Activated naive CD8-positive, alpha-beta T cell treated with anti-CD3 and anti-CD28 coated beads, Interleukin-2, amount 50 U/mL, for 24 hours (primary cell): ENCODE measurements around the gene WLS.

Source experiments
- ATAC-seq: fragments of 150-1000 bp; cut with Tn5 transposase; one replicate; pipeline ENCODE4 v1.10.0; 2021
- DNase-seq: peaks from one replicate; pipeline ENCODE4 v3.0.0; 2021
- H3K27ac Mint-ChIP-seq: one replicate; pipeline ENCODE4 v1.8.0; 2021; ENCODE audit warnings: mild to moderate bottlenecking, mixed read lengths
- H3K27me3 Mint-ChIP-seq: one replicate; pipeline ENCODE4 v1.8.0; 2021; ENCODE audit warnings: mixed read lengths
- H3K36me3 Mint-ChIP-seq: one replicate; pipeline ENCODE4 v1.8.0; 2021; ENCODE audit warnings: low read depth, mixed read lengths
- H3K4me1 Mint-ChIP-seq: one replicate; pipeline ENCODE4 v1.8.0; 2021; ENCODE audit warnings: mixed read lengths
- H3K4me3 Mint-ChIP-seq: one replicate; pipeline ENCODE4 v1.8.0; 2021; ENCODE audit warnings: mild to moderate bottlenecking, moderate library complexity, mixed read lengths
- H3K9me3 Mint-ChIP-seq: one replicate; pipeline ENCODE4 v1.8.0; 2021; ENCODE audit warnings: mixed read lengths

WLS gene

GRCh38 chr1:68198752-68199151 lies 33.6 kb downstream of the WLS start:
- no peak overlapping the region for H3K4me3 Mint-ChIP-seq
- H3K4me1 Mint-ChIP-seq = no peaks in the 10 kb centered on the region
- no peak overlapping the region for H3K27ac Mint-ChIP-seq
- H3K27me3 Mint-ChIP-seq = peaks cover 2% of the 10 kb centered on the region
- H3K36me3 Mint-ChIP-seq = no peaks in the 10 kb centered on the region
- ATAC-seq (no peak), DNase-seq (no peak)
- H3K9me3 Mint-ChIP-seq = no peaks in the 10 kb centered on the region

- Mint-ChIP-seq H3K27ac (no peak overlapping the region), H3K4me3 (no peak overlapping the region), H3K9me3 (no peaks in the 10 kb centered on the region), H3K27me3 (peaks cover 2% of the 10 kb centered on the region), H3K36me3 (no peaks in the 10 kb centered on the region), H3K4me1 (no peaks in the 10 kb centered on the region)
- ATAC-seq (no peak), DNase-seq (no peak)
These were observed 34.4 kb downstream of the WLS start for GRCh38 chr1:68197891-68198290.

GRCh38 chr1:68197461-68197860 lies 34.9 kb downstream of the WLS start:
- peaks cover 2% of the 10 kb centered on the region for H3K27me3 Mint-ChIP-seq
- no peak overlapping the region for H3K27ac Mint-ChIP-seq
- H3K4me1 Mint-ChIP-seq = no peaks in the 10 kb centered on the region
- H3K36me3 Mint-ChIP-seq = no peaks in the 10 kb centered on the region
- H3K4me3 Mint-ChIP-seq = no peak overlapping the region
- DNase-seq = no peak
- H3K9me3 Mint-ChIP-seq = no peaks in the 10 kb centered on the region
- no peak for ATAC-seq

- H3K27ac Mint-ChIP-seq = no peak overlapping the region
- no peaks in the 10 kb centered on the region for H3K36me3 Mint-ChIP-seq
- H3K4me3 Mint-ChIP-seq = no peak overlapping the region
- peaks cover 2% of the 10 kb centered on the region for H3K27me3 Mint-ChIP-seq
- ATAC-seq = no peak
- no peaks in the 10 kb centered on the region for H3K4me1 Mint-ChIP-seq
- no peaks in the 10 kb centered on the region for H3K9me3 Mint-ChIP-seq
- no peak for DNase-seq
These were observed 35.6 kb downstream of the WLS start for GRCh38 chr1:68196676-68197075.

- ATAC-seq (no peak), DNase-seq (no peak)
- no peaks in the 10 kb centered on the region for H3K9me3 Mint-ChIP-seq
- H3K36me3 Mint-ChIP-seq = no peaks in the 10 kb centered on the region
- no peak overlapping the region for H3K4me3 Mint-ChIP-seq
- no peaks in the 10 kb centered on the region for H3K4me1 Mint-ChIP-seq
- H3K27me3 Mint-ChIP-seq = peaks cover 6% of the 10 kb centered on the region
- H3K27ac Mint-ChIP-seq = no peak overlapping the region
These were observed 40.6 kb downstream of the WLS start for GRCh38 chr1:68191717-68192116.

GRCh38 chr1:68188644-68189340 lies 43.5 kb downstream of the WLS start:
- Mint-ChIP-seq H3K27me3 (peaks cover 4% of the 10 kb centered on the region), H3K27ac (no peak overlapping the region), H3K36me3 (no peaks in the 10 kb centered on the region), H3K4me3 (no peak overlapping the region), H3K4me1 (no peaks in the 10 kb centered on the region), H3K9me3 (no peaks in the 10 kb centered on the region)
- ATAC-seq (no peak), DNase-seq (no peak)

GRCh38 chr1:68188060-68188538 lies 44.2 kb downstream of the WLS start:
- ATAC-seq (no peak), DNase-seq (no peak)
- H3K27ac Mint-ChIP-seq = no peak overlapping the region
- no peaks in the 10 kb centered on the region for H3K4me1 Mint-ChIP-seq
- H3K27me3 Mint-ChIP-seq = peaks cover 4% of the 10 kb centered on the region
- no peak overlapping the region for H3K4me3 Mint-ChIP-seq
- no peaks in the 10 kb centered on the region for H3K36me3 Mint-ChIP-seq
- H3K9me3 Mint-ChIP-seq = no peaks in the 10 kb centered on the region

GRCh38 chr1:68185743-68186142 lies 46.6 kb downstream of the WLS start:
- Mint-ChIP-seq H3K27ac (no peak overlapping the region), H3K9me3 (no peaks in the 10 kb centered on the region), H3K36me3 (no peaks in the 10 kb centered on the region), H3K4me1 (no peaks in the 10 kb centered on the region), H3K4me3 (no peak overlapping the region), H3K27me3 (peaks cover 4% of the 10 kb centered on the region)
- no peak for DNase-seq
- ATAC-seq = no peak

GRCh38 chr1:68183895-68184294 lies 48.4 kb downstream of the WLS start:
- H3K27me3 Mint-ChIP-seq = peaks cover 4% of the 10 kb centered on the region
- DNase-seq (no peak), ATAC-seq (no peak)
- no peaks in the 10 kb centered on the region for H3K36me3 Mint-ChIP-seq
- H3K27ac Mint-ChIP-seq = no peak overlapping the region
- H3K4me1 Mint-ChIP-seq = peaks cover 1% of the 10 kb centered on the region
- H3K9me3 Mint-ChIP-seq = no peaks in the 10 kb centered on the region
- no peak overlapping the region for H3K4me3 Mint-ChIP-seq

GRCh38 chr1:68181165-68181556 lies 51.2 kb downstream of the WLS start:
- ATAC-seq (no peak), DNase-seq (no peak)
- no peaks in the 10 kb centered on the region for H3K27me3 Mint-ChIP-seq
- no peaks in the 10 kb centered on the region for H3K9me3 Mint-ChIP-seq
- H3K27ac Mint-ChIP-seq = no peak overlapping the region
- peaks cover 2% of the 10 kb centered on the region for H3K4me1 Mint-ChIP-seq
- H3K36me3 Mint-ChIP-seq = no peaks in the 10 kb centered on the region
- H3K4me3 Mint-ChIP-seq = no peak overlapping the region

- ATAC-seq (no peak), DNase-seq (no peak)
- no peaks in the 10 kb centered on the region for H3K9me3 Mint-ChIP-seq
- H3K4me1 Mint-ChIP-seq = peaks cover 2% of the 10 kb centered on the region
- no peak overlapping the region for H3K27ac Mint-ChIP-seq
- H3K27me3 Mint-ChIP-seq = no peaks in the 10 kb centered on the region
- no peaks in the 10 kb centered on the region for H3K36me3 Mint-ChIP-seq
- H3K4me3 Mint-ChIP-seq = no peak overlapping the region
These were observed 51.7 kb downstream of the WLS start for GRCh38 chr1:68180441-68181164.

- no peaks in the 10 kb centered on the region for H3K27me3 Mint-ChIP-seq
- H3K9me3 Mint-ChIP-seq = no peaks in the 10 kb centered on the region
- no peaks in the 10 kb centered on the region for H3K36me3 Mint-ChIP-seq
- peaks cover 2% of the 10 kb centered on the region for H3K4me1 Mint-ChIP-seq
- peak overlapping the region; percentile 10 for H3K27ac Mint-ChIP-seq
- ATAC-seq = peak; percentile 73
- no peak overlapping the region for H3K4me3 Mint-ChIP-seq
- no peak for DNase-seq
These were observed 53.4 kb downstream of the WLS start for GRCh38 chr1:68178821-68179490.

GRCh38 chr1:68175621-68176398 lies 56.5 kb downstream of the WLS start:
- no peaks in the 10 kb centered on the region for H3K36me3 Mint-ChIP-seq
- DNase-seq = no peak
- H3K9me3 Mint-ChIP-seq = no peaks in the 10 kb centered on the region
- no peaks in the 10 kb centered on the region for H3K27me3 Mint-ChIP-seq
- no peak overlapping the region for H3K27ac Mint-ChIP-seq
- H3K4me3 Mint-ChIP-seq = no peak overlapping the region
- ATAC-seq = no peak
- peaks cover 2% of the 10 kb centered on the region for H3K4me1 Mint-ChIP-seq

GRCh38 chr1:68174738-68175113 lies 57.6 kb downstream of the WLS start:
- H3K4me3 Mint-ChIP-seq = no peak overlapping the region
- H3K36me3 Mint-ChIP-seq = no peaks in the 10 kb centered on the region
- no peaks in the 10 kb centered on the region for H3K27me3 Mint-ChIP-seq
- DNase-seq (no peak), ATAC-seq (no peak)
- no peak overlapping the region for H3K27ac Mint-ChIP-seq
- H3K9me3 Mint-ChIP-seq = no peaks in the 10 kb centered on the region
- peaks cover 2% of the 10 kb centered on the region for H3K4me1 Mint-ChIP-seq
